Mesendoderm (in vitro differentiated cells): ENCODE data around the gene LHB.
"Not testable (repeated sequence)": the region's sequence is repeated elsewhere in the genome, so short reads cannot be mapped to it uniquely, and the experiment has no call there.

Experiments used
- DNase-seq: peaks from one replicate; pipeline ENCODE4 v3.0.0; 2013
- H2AK5ac ChIP-seq: 2 replicates; pipeline ENCODE4 v1.6.1; 2013; ENCODE audit warnings: low read length, inconsistent platforms
- H2BK120ac ChIP-seq: 2 replicates; pipeline ENCODE4 v1.6.1; 2013; ENCODE audit warnings: low read depth, mild to moderate bottlenecking, low read length, moderate library complexity, mixed read lengths
- H2BK15ac ChIP-seq: replicated peaks from 2 replicates; pipeline ENCODE4 v1.6.1; 2013; ENCODE audit warnings: low read depth, mild to moderate bottlenecking, moderate library complexity
- H2BK5ac ChIP-seq: 2 replicates; pipeline ENCODE4 v1.6.1; 2013; ENCODE audit warnings: low read length, inconsistent platforms
- H3K18ac ChIP-seq: 2 replicates; pipeline ENCODE4 v1.6.1; 2013; ENCODE audit warnings: mild to moderate bottlenecking, low read length, mixed read lengths
- H3K23ac ChIP-seq: one replicate; pipeline ENCODE4 v1.6.1; 2013; ENCODE audit warnings: low read length
- H3K27ac ChIP-seq: 2 replicates; pipeline ENCODE4 v1.5.1; 2013; ENCODE audit warnings: low read depth, mild to moderate bottlenecking, inconsistent platforms, low read length, moderate library complexity
- H3K27me3 ChIP-seq: 2 replicates; pipeline ENCODE4 v1.6.1; 2013; ENCODE audit warnings: low read length, control low read depth, mild to moderate bottlenecking, inconsistent platforms; ENCODE audit not compliant: insufficient read depth, poor library complexity
- H3K36me3 ChIP-seq: 2 replicates; pipeline ENCODE4 v1.6.1; 2013; ENCODE audit warnings: low read length, inconsistent platforms; ENCODE audit not compliant: control insufficient read depth, insufficient read depth
- H3K4ac ChIP-seq: one replicate; pipeline ENCODE4 v1.6.1; 2013; ENCODE audit warnings: low read depth, mild to moderate bottlenecking, low read length, moderate library complexity
- H3K4me1 ChIP-seq: 2 replicates; pipeline ENCODE4 v1.6.1; 2013; ENCODE audit warnings: low read depth, low read length, inconsistent platforms; ENCODE audit not compliant: control insufficient read depth
- H3K4me2 ChIP-seq: 2 replicates; pipeline ENCODE4 v1.6.1; 2013; ENCODE audit warnings: low read length
- H3K4me3 ChIP-seq: 2 replicates; pipeline ENCODE4 v1.5.1; 2013; ENCODE audit warnings: mild to moderate bottlenecking, low read length
- H3K56ac ChIP-seq: one replicate; pipeline ENCODE4 v1.6.1; 2013; ENCODE audit warnings: low read length
- H3K79me1 ChIP-seq: 2 replicates; pipeline ENCODE4 v1.6.1; 2013; ENCODE audit warnings: low read length, inconsistent platforms
- H3K79me2 ChIP-seq: 2 replicates; pipeline ENCODE4 v1.6.1; 2013; ENCODE audit warnings: mild to moderate bottlenecking, low read length; ENCODE audit not compliant: control insufficient read depth, insufficient read depth
- H3K9ac ChIP-seq: 2 replicates; pipeline ENCODE4 v1.6.1; 2013; ENCODE audit warnings: low read length, inconsistent platforms
- H4K5ac ChIP-seq: one replicate; pipeline ENCODE4 v1.6.1; 2013; ENCODE audit warnings: low read length
- H4K8ac ChIP-seq: one replicate; pipeline ENCODE4 v1.6.1; 2013; ENCODE audit warnings: low read depth, mild to moderate bottlenecking, control low read depth, low read length, moderate library complexity
- WGBS: extraction: QIAGEN DNeasy Blood & Tissue Kit; methylation state at CpG from one replicate; pipeline ENCODE4 v1.1.7; 2013; ENCODE audit warnings: low lambda C conversion rate, missing lambda C conversion rate; ENCODE audit not compliant: insufficient coverage; ENCODE audit errors: extremely low coverage; 5-methylcytosine and 5-hydroxymethylcytosine counted together

LHB gene

DNA sequence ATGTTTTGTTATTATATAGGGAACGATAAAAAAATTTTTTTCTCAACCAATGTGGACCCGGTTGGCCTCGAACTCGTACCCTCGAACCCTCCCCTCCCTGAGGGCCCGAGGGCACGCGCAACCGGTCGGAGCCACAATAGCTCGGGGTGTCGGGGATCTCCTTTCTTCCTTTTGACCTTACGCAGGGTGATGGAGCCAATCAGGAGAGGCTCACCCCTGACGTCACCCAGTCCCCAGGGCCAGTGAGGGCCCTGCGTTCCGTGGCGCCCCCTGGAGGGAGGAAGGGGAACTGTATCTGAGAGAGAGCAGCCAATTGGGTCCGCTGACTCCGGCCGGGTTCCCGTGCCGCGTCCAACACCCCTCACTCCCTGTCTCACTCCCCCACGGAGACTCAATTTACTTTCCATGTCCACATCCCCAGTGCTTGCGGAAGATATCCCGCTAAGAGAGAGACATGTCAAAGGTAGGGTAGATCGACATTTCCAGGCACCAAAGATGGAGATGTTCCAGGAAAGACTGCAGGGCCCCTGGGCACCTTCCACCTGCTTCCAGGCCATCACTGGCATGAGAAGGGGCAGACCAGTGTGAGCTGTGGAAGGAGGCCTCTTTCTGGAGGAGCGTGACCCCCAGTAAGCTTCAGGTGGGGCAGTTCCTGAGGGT lies 14.9 kb upstream of the LHB start, which contains the start of gene CGB2:
Gene CGB2, plus strand, starts transcription at position 249 of the 660 bp plus-strand sequence. Its CDS starts 206 bp downstream, at position 455.
- not testable (repeated sequence) for H2BK5ac ChIP-seq, H3K18ac ChIP-seq, H3K4me3 ChIP-seq, H3K36me3 ChIP-seq, H3K27me3 ChIP-seq, H3K79me1 ChIP-seq, H3K4ac ChIP-seq, H3K79me2 ChIP-seq, H3K56ac ChIP-seq, H3K23ac ChIP-seq, H2BK15ac ChIP-seq, H4K8ac ChIP-seq, H3K4me1 ChIP-seq, H3K27ac ChIP-seq, H3K9ac ChIP-seq, H4K5ac ChIP-seq, H2AK5ac ChIP-seq, H2BK120ac ChIP-seq, H3K4me2 ChIP-seq
- peak; percentile 80 for DNase-seq
- WGBS = no CpG with 5 or more reads among the region's 28 CpGs

DNA sequence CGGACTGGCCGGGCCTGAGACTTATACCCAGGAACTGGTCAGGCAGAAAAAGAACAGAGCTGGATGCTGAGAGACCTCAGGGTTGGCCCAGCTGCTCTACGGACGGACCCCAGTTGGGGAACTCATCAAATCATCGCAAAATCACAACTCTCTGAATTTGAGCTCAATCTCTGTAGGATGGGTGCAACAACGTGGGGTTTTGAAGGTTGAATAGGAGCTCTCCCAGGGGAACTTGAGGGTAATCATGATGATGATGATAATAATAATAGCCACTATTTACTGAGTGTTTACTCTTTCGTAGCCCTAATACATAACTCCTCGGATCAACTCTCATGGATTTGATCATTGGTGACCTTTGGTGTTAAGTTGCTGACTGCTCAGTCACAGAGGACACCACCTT lies 13.4 kb upstream of the LHB start:
- not testable (repeated sequence) for H4K8ac ChIP-seq, H2BK5ac ChIP-seq, H3K4me1 ChIP-seq, H3K27me3 ChIP-seq, H4K5ac ChIP-seq, H3K56ac ChIP-seq, H3K79me1 ChIP-seq, H3K4me3 ChIP-seq, H3K36me3 ChIP-seq, H2AK5ac ChIP-seq, H3K79me2 ChIP-seq, H3K18ac ChIP-seq, DNase-seq, H3K4me2 ChIP-seq, H3K9ac ChIP-seq, H3K23ac ChIP-seq, H2BK15ac ChIP-seq, H3K27ac ChIP-seq, H3K4ac ChIP-seq, H2BK120ac ChIP-seq
- no CpG with 5 or more reads among the region's 8 CpGs for WGBS

DNA sequence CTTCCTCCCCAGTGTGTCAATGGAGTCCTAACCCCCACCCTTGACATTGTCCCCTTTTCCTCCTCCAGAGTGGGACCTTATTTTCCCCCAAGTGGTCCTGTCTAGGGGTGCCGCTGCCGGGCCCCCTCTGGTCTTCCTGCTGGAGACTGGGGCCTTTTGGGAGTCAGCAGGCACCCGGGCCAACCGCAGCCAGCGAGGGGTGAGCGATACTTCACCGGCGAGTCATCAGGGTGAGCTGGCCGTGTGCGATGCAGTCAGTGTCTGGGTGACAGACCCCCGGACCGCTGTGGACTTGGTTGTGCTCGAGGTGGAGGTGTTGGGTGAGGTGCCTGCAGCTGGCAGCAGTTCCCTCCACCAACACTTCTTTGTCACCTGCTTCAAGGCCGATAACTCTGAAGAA lies 12.9 kb upstream of the LHB start:
- H3K36me3 ChIP-seq, H3K4me3 ChIP-seq, H3K79me1 ChIP-seq, DNase-seq, H3K4me2 ChIP-seq, H3K18ac ChIP-seq, H4K5ac ChIP-seq, H3K23ac ChIP-seq, H4K8ac ChIP-seq, H2BK15ac ChIP-seq, H2BK5ac ChIP-seq, H3K4me1 ChIP-seq, H2BK120ac ChIP-seq, H3K27ac ChIP-seq, H3K56ac ChIP-seq, H3K9ac ChIP-seq, H3K4ac ChIP-seq, H3K79me2 ChIP-seq, H2AK5ac ChIP-seq, H3K27me3 ChIP-seq: not testable (repeated sequence)
- no CpG with 5 or more reads among the region's 14 CpGs for WGBS

DNA sequence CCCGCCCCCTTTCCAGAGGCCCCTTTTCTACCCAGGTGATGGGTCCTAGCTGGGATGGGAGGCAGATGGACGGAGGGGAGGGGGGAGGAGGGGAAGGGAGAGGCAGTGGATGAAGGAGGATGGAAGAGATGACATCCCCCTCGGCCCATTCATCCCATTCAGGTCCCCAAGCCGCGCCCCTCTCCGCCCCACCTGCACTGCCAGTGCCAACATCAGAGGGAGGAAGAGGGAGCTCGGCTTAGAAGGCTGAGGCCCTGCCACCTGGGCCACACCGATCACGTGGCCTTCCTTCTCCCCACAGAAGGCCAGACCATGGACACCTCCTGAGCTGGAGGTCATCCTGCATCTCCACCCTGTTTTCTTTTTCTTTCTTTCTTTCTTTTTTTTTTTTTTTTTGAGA lies 11.8 kb upstream of the LHB start:
- not testable (repeated sequence) for H3K27ac ChIP-seq, H3K4ac ChIP-seq, H3K27me3 ChIP-seq, H2BK120ac ChIP-seq, H3K56ac ChIP-seq, H3K4me3 ChIP-seq, DNase-seq, H3K79me1 ChIP-seq, H2BK15ac ChIP-seq, H3K79me2 ChIP-seq, H3K36me3 ChIP-seq, H2AK5ac ChIP-seq, H2BK5ac ChIP-seq, H4K5ac ChIP-seq, H3K18ac ChIP-seq, H3K9ac ChIP-seq, H3K23ac ChIP-seq, H3K4me2 ChIP-seq, H4K8ac ChIP-seq, H3K4me1 ChIP-seq
- no CpG with 5 or more reads among the region's 9 CpGs for WGBS

DNA sequence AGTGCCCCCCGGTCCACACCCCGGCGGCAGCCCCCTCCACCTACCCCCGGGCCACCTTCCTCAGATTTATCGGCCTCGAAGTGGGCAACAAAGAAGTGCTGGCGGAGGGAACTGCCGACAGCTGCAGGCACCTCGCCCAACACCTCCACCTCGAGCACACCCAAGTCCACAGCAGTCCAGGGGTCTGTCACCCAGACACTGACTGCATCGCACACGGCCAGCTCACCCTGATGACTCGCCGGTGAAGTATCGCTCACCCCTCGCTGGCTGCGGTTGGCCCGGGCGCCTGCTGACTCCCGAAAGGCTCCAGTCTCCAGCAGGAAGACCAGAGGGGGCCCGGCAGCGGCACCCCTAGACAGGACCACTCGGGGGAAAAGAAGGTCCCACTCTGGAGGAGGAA lies 8.7 kb upstream of the LHB start:
- H3K27ac ChIP-seq, H3K27me3 ChIP-seq, H3K18ac ChIP-seq, H3K4me1 ChIP-seq, H2BK15ac ChIP-seq, H3K23ac ChIP-seq, H3K56ac ChIP-seq, DNase-seq, H4K8ac ChIP-seq, H3K4ac ChIP-seq, H3K36me3 ChIP-seq, H3K79me1 ChIP-seq, H3K9ac ChIP-seq, H2AK5ac ChIP-seq, H2BK5ac ChIP-seq, H2BK120ac ChIP-seq, H3K4me3 ChIP-seq, H4K5ac ChIP-seq, H3K4me2 ChIP-seq, H3K79me2 ChIP-seq: not testable (repeated sequence)
- no CpG with 5 or more reads among the region's 23 CpGs for WGBS

DNA sequence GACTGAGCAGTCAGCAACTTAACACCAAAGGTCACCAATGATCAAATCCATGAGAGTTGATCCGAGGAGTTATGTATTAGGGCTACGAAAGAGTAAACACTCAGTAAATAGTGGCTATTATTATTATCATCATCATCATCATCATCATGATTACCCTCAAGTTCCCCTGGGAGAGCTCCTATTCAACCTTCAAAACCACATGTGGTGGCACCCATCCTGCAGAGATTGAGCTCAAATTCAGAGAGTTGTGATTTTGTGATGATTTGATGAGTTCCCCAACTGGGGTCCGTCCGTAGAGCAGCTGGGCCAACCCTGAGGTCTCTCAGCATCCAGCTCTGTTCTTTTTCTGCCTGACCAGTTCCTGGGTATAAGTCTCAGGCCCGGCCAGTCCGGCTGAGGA lies 8.2 kb upstream of the LHB start:
- H2BK5ac ChIP-seq, H4K5ac ChIP-seq, H3K4me2 ChIP-seq, H2BK15ac ChIP-seq, H3K36me3 ChIP-seq, H2AK5ac ChIP-seq, H3K56ac ChIP-seq, H3K4me3 ChIP-seq, H3K4ac ChIP-seq, H3K9ac ChIP-seq, H3K79me1 ChIP-seq, H4K8ac ChIP-seq, H3K4me1 ChIP-seq, H2BK120ac ChIP-seq, H3K27ac ChIP-seq, H3K18ac ChIP-seq, H3K23ac ChIP-seq, H3K79me2 ChIP-seq, H3K27me3 ChIP-seq, DNase-seq: not testable (repeated sequence)
- no CpG with 5 or more reads among the region's 6 CpGs for WGBS
